K562 (cell line): ENCODE data around the gene KCNK1. TPM values are rescaled to one million over a fixed set of nuclear protein-coding genes. Genes with fewer than 3 reads are reported as not detected.
A peak's percentile ranks its signal among the peaks of the same experiment; 100 is the strongest.
"Not testable (repeated sequence)": the region's sequence is repeated elsewhere in the genome, so short reads cannot be mapped to it uniquely, and the experiment has no call there.

Source experiments
- ATAC-seq: fragments of 200-7000 bp; cut with Tn5 transposase; 3 replicates; pipeline ENCODE4 v1.9.1; 2020; ENCODE audit warnings: moderate library complexity
- BruUV-seq: library from RNA; stranded (reverse); fragments of 400-500 nt; replicated peaks from 2 replicates; lab custom pipeline; 2021; lab: Mats Ljungman, UMichigan
- CTCF ChIA-PET: fragments of 300-600 bp; formaldehyde crosslinking; extraction: SDS; loops from one replicate; lab custom pipeline; 2021; ENCODE audit warnings: low intra/inter-chr PET ratio; lab: Yijun Ruan, JAX
- POLR2A ChIA-PET: fragments of 300-600, 350-650 bp; sonication (Branson Sonifier 250); formaldehyde crosslinking; extraction: SDS; loops from one replicate; lab custom pipeline; 2021; ENCODE audit warnings: antibody characterized with exemption, inconsistent platforms; lab: Yijun Ruan, JAX
- DNase-seq, 4 experiments: peaks; one replicate each; pipeline versions ENCODE4 v3.0.0 to v3.0.0-alpha.2; 2011 to 2018; ENCODE audit warnings: low spot score in 3 of 4, mixed read lengths in 3 of 4; ENCODE audit errors: extremely low read depth in 1 of 4
- FAIRE-seq: peaks from 2 replicates; lab custom pipeline; 2011; peaks lifted over from hg19 to GRCh38; lab: Jason Lieb, UNC
- H2AFZ ChIP-seq: 2 replicates; pipeline ENCODE4 v1.6.0; 2011; ENCODE audit warnings: low read depth, low read length, control low read depth, inconsistent platforms
- H3K27ac ChIP-seq: fragments of 200-600 bp; 3 replicates; pipeline ENCODE4 v1.8.0; 2011; ENCODE audit warnings: low read depth, mild to moderate bottlenecking, control low read depth, inconsistent platforms, low read length, moderate library complexity, mixed read lengths; ENCODE audit errors: extremely low read depth
- H3K27me3 ChIP-seq, 2 experiments: fragments of 300-600 bp in 1 of 2; 2 replicates in 1 of 2; 3 replicates in 1 of 2; pipeline versions ENCODE4 v1.6.0 to v1.8.0; 2011; ENCODE audit warnings: inconsistent platforms in 2 of 2, low read length in 2 of 2, mild to moderate bottlenecking in 1 of 2, mixed read lengths in 1 of 2, moderate library complexity in 1 of 2; ENCODE audit not compliant: control insufficient read depth in 2 of 2, insufficient read depth in 2 of 2
- H3K36me3 ChIP-seq: fragments of 300-600 bp; 3 replicates; pipeline ENCODE4 v1.8.0; 2011; ENCODE audit warnings: mild to moderate bottlenecking, low read length, inconsistent platforms; ENCODE audit not compliant: control insufficient read depth, insufficient read depth
- H3K4me1 ChIP-seq, 2 experiments: fragments of 200-600 bp in 1 of 2; replicated peaks in 1 of 2; 2 replicates in 1 of 2; 3 replicates in 1 of 2; pipeline versions ENCODE4 v1.5.1 to v1.8.0; 2011; ENCODE audit warnings: inconsistent platforms in 2 of 2, low read length in 2 of 2, mild to moderate bottlenecking in 1 of 2, mixed read lengths in 1 of 2, moderate library complexity in 1 of 2; ENCODE audit not compliant: control insufficient read depth in 2 of 2, insufficient read depth in 2 of 2
- H3K4me2 ChIP-seq: 2 replicates; pipeline ENCODE4 v1.6.1; 2011; ENCODE audit warnings: low read length, control low read depth, inconsistent platforms, mixed read lengths; ENCODE audit not compliant: insufficient read depth
- H3K4me3 ChIP-seq: fragments of 200-600 bp; sonication (generic), shearing (Covaris generic); 2 replicates; pipeline ENCODE4 v1.5.1; 2016; ENCODE audit warnings: control low read depth, inconsistent platforms
- H3K79me2 ChIP-seq: fragments of 200-600 bp; 3 replicates; pipeline ENCODE4 v1.8.0; 2011; ENCODE audit warnings: low read length, inconsistent platforms; ENCODE audit not compliant: control insufficient read depth, insufficient read depth
- H3K9ac ChIP-seq, 2 experiments: 2 replicates each; pipeline versions ENCODE4 v1.6.0 to v1.6.1; 2011; ENCODE audit warnings: low read depth in 2 of 2, low read length in 2 of 2, control low read depth in 1 of 2, inconsistent platforms in 1 of 2, mild to moderate bottlenecking in 1 of 2, mixed read lengths in 1 of 2; ENCODE audit not compliant: insufficient read depth in 1 of 2
- H3K9me1 ChIP-seq: one replicate; pipeline ENCODE4 v1.6.0; 2011; ENCODE audit warnings: inconsistent platforms, mild to moderate bottlenecking, low read length, moderate library complexity; ENCODE audit not compliant: control insufficient read depth, insufficient read depth
- H3K9me3 ChIP-seq: replicated peaks from 2 replicates; pipeline ENCODE4 v1.5.1; 2011; ENCODE audit warnings: low read depth, low read length, inconsistent platforms; ENCODE audit not compliant: control insufficient read depth, insufficient read depth
- H4K20me1 ChIP-seq: replicated peaks from 2 replicates; pipeline ENCODE4 v1.6.1; 2011; ENCODE audit warnings: low read length, inconsistent platforms, mixed read lengths; ENCODE audit not compliant: control insufficient read depth, insufficient read depth
- BCL6 ChIP-seq: fragments of 250-450 bp; sonication (Bioruptor Pico); IDR thresholded peaks from 2 replicates; pipeline ENCODE4 v1.4.0; 2020
- BMI1 ChIP-seq: fragments of 150-350 bp; IDR thresholded peaks from 2 replicates; pipeline ENCODE4 v1.6.1; 2014; ENCODE audit warnings: low read length
- CREM ChIP-seq: IDR thresholded peaks from 2 replicates; pipeline ENCODE4 v1.6.1; 2014; ENCODE audit warnings: antibody characterized with exemption, low read depth
- ELF2 ChIP-seq: fragments of 250-450 bp; sonication (Bioruptor Pico); IDR thresholded peaks from 2 replicates; pipeline ENCODE4 v1.5.0; 2021; ENCODE audit warnings: mild to moderate bottlenecking
- FOS ChIP-seq: IDR thresholded peaks from 3 replicates; pipeline ENCODE4 v1.6.1; 2011; ENCODE audit not compliant: insufficient read length; ENCODE audit errors: extremely low read depth
- HDGF ChIP-seq: fragments of 450-650 bp; IDR thresholded peaks from 2 replicates; pipeline ENCODE4 v1.6.1; 2016
- NCOA2 ChIP-seq, 2 experiments: fragments of 450-650 bp; IDR thresholded peaks; 2 replicates each; pipeline ENCODE4 v1.6.1; 2018; ENCODE audit warnings: mild to moderate bottlenecking in 2 of 2, moderate library complexity in 1 of 2; ENCODE audit not compliant: partially characterized antibody in 2 of 2
- PTTG1 ChIP-seq: fragments of 450-650 bp; IDR thresholded peaks from 2 replicates; pipeline ENCODE4 v1.6.1; 2016; ENCODE audit warnings: low read depth, mild to moderate bottlenecking, missing genetic modification characterization, missing compliant biosample characterization
- RBFOX2 ChIP-seq: fragments of 200-400 bp; formaldehyde crosslinking; IDR thresholded peaks from 2 replicates; pipeline ENCODE4 v1.6.1; 2017; ENCODE audit warnings: low read depth, mild to moderate bottlenecking, low read length, moderate library complexity
- SMAD3 ChIP-seq: fragments of 450-650 bp; formaldehyde crosslinking; conservative IDR thresholded peaks from 2 replicates; pipeline ENCODE4 v1.4.0; 2020; ENCODE audit warnings: mild to moderate bottlenecking
- TAF15 ChIP-seq: fragments of 200-400 bp; formaldehyde crosslinking; IDR thresholded peaks from 2 replicates; pipeline ENCODE4 v1.6.1; 2017; ENCODE audit warnings: mild to moderate bottlenecking, low read depth, low read length, moderate library complexity
- ZNF121 ChIP-seq: sonication (generic); formaldehyde crosslinking; conservative IDR thresholded peaks from 2 replicates; pipeline ENCODE4 v1.8.0; 2022; ENCODE audit warnings: missing genetic modification reagents
- ZNF316 ChIP-seq: fragments of 450-650 bp; IDR thresholded peaks from 2 replicates; pipeline ENCODE4 v1.6.1; 2016
- ZNF354B ChIP-seq: fragments of 250-450 bp; sonication (Bioruptor Pico); IDR thresholded peaks from 2 replicates; pipeline ENCODE4 v1.4.0; 2020
- ZNF740 ChIP-seq, 3 experiments: fragments of 200-800 bp in 1 of 3; sonication (Bioruptor generic) in 1 of 3; sonication (generic) in 1 of 3; formaldehyde crosslinking in 1 of 3; IDR thresholded peaks; 2 replicates each; pipeline versions ENCODE4 v1.6.1 to v1.8.0; 2016 to 2022; ENCODE audit warnings: mild to moderate bottlenecking in 2 of 3, missing compliant biosample characterization in 2 of 3, missing genetic modification characterization in 2 of 3, missing genetic modification reagents in 1 of 3
- ZNF77 ChIP-seq: fragments of 250-450 bp; sonication (Bioruptor Pico); IDR thresholded peaks from 2 replicates; pipeline ENCODE4 v1.5.0; 2020
- ZSCAN29 ChIP-seq: fragments of 450-650 bp; IDR thresholded peaks from 2 replicates; pipeline ENCODE4 v1.6.1; 2017
- WGBS: fragments of 100-300 bp; shearing (Covaris generic); methylation state at CpG from one replicate; pipeline ENCODE4 v1.1.6; 2016; ENCODE audit warnings: low coverage, mixed read lengths; ENCODE audit not compliant: insufficient coverage; ENCODE audit errors: missing lambda C conversion rate; 5-methylcytosine and 5-hydroxymethylcytosine counted together
- in situ Hi-C: fragments of 300-500 bp; cut with MboI; formaldehyde crosslinking; loops from 4 replicates; pipeline ENCODE4 v1.15.0; 2018; ENCODE audit warnings: inconsistent platforms, mixed read lengths
- intact Hi-C: fragments of 100-400 bp; cut with micrococcal nuclease; formaldehyde crosslinking; loops from 2 replicates; pipeline ENCODE4 v1.14.2; 2022
- polyA plus RNA-seq, 8 experiments: library from polyadenylated mRNA; depleted of rRNA in 4 of 8; stranded (reverse) in 5 of 8; unstranded in 3 of 8; fragments of >200 nt; fragmentation: Nextera tagmentation in 2 of 8; fragmentation: Illumina TruSeq in 1 of 8; extraction: Ambion mirVana in 2 of 8; extraction: Trizol in 1 of 8; gene quantifications; 2 replicates each; pipeline versions ENCODE4 v1.2.1 to v1.2.3, GENCODE V29; 2011 to 2014; ENCODE audit warnings: inconsistent platforms in 1 of 8, missing spikeins in 1 of 8
- total RNA-seq, 7 experiments: library from RNA; depleted of rRNA in 6 of 7; stranded (reverse); fragments of >200 nt in 6 of 7; fragmentation: Illumina TruSeq in 2 of 7; extraction: Trizol in 2 of 7; gene quantifications; 2 replicates each; pipeline versions ENCODE4 v1.2.1 to v1.2.3, GENCODE V29; 2011 to 2021; ENCODE audit warnings: low replicate concordance in 1 of 7

Gene KCNK1
- total and polyA plus RNA-seq, 9 of the 15 experiments (the other 6 are each of a cell fraction or from before 2014, with no cell fraction given), result 3.1 to 22.7 (median 6.0) TPM

DNA sequence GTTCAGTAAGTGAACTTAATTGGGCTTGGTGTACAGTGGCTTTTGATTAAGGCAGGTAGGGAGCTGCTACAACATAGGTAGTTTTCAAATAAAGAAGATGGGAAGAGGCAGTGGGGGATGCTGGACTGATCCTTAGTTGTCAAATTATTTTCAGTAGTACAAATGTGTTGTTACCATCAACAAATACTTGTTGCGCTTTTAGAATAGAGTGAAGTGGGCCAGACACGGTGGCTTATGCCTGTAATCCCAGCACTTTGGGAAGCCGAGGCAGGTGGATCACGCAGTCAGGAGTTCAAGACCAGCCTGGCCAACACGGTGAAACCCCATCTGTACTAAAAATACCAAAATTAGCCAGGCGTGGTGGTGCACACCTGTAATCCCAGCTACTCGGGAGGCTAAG, 5.5 kb downstream of the KCNK1 start:
- in situ Hi-C loops, H3K9me3 ChIP-seq, H3K4me2 ChIP-seq, DNase-seq, H3K4me1 ChIP-seq, BruUV-seq, FAIRE-seq, H3K4me3 ChIP-seq, intact Hi-C loops, CTCF ChIA-PET, H3K9ac ChIP-seq, ATAC-seq, H3K9me1 ChIP-seq, H3K27ac ChIP-seq, H4K20me1 ChIP-seq, H2AFZ ChIP-seq, H3K27me3 ChIP-seq: not testable (repeated sequence)
- POLR2A ChIA-PET, result interaction anchor here (1.1 kb wide), 1 partner anchor 33 kb away, joined by 3 read pairs; no protein-coding TSS in a partner anchor
- 0 out of 2 replicates have a peak, but pooled peaks have one; percentile 17 for TF ChIP-seq RBFOX2
- WGBS, result 93% methylated on average over 7 of the region's 7 CpGs
- Histone ChIP-seq H3K79me2 (peaks cover 63% of the 10 kb centered on the region), H3K36me3 (peaks cover 16% of the 10 kb centered on the region)

DNA sequence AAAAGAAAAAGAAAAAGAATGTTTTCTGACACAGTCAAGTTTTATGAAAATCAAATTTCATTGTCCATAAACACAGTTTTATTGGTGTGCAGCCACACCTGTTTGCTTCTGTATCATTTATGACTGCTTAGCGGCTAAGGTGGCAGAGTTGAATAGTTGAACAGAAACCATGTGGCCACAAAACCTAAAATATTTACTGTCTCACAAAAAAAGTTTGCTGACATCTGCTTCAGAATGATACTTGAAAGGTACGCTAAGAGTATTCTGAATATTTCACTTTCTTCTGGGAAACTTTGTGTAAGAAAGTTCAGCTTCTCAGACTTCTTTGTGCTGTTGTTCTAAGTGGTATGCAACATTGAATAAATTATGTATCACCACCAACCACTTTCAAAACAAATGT, 6.2 kb downstream of the KCNK1 start:
- peaks cover 16% of the 10 kb centered on the region for H3K36me3 ChIP-seq
- FAIRE-seq (no peak), ATAC-seq (no peak)
- no peak for TF ChIP-seq ZSCAN29
- TF ChIP-seq NCOA2 (IDR thresholded peaks at IDR 0.05; ENCODE audit: partially characterized antibody in 2 of 2), result no peak
- TF ChIP-seq ZNF121 (CRISPR knock-in tag), result no peak
- TF ChIP-seq PTTG1 (tag), result no peak
- no peak for TF ChIP-seq ZNF77 (CRISPR knock-in tag)
- no peak for TF ChIP-seq ZNF740 (CRISPR knock-in tag; IDR thresholded peaks at IDR 0.05)
- no peak for TF ChIP-seq ZNF740 (tag; IDR thresholded peaks at IDR 0.05)
- no peak for TF ChIP-seq CREM
- no peak for TF ChIP-seq FOS
- TF ChIP-seq ZNF354B (CRISPR knock-in tag), result no peak
- no peak for TF ChIP-seq BMI1
- TF ChIP-seq BCL6 (CRISPR knock-in tag), result no peak
- no peak for TF ChIP-seq SMAD3
- no peak for TF ChIP-seq HDGF
- TF ChIP-seq ZNF316, result no peak
- TF ChIP-seq TAF15, result no peak
- TF ChIP-seq ELF2 (CRISPR knock-in tag), result no peak

More for the DNA sequence above, 6.2 kb downstream of the KCNK1 start:
- peaks cover 4 to 8% of the 10 kb centered on the region in 2 experiments; a peak in 3 of 5 replicates for H3K4me1 ChIP-seq
- no peak overlapping the region for H3K9ac ChIP-seq
- H4K20me1 ChIP-seq, result no peaks in the 10 kb centered on the region
- no peak overlapping the region for H3K27ac ChIP-seq
- H3K27me3 ChIP-seq, result no peaks in the 10 kb centered on the region
- no TSS peak for BruUV-seq
- 88% methylated on average over 2 of the region's 2 CpGs for WGBS
- ChIA-PET POLR2A (interaction anchor here (1.0 to 1.1 kb wide), 2 partner anchors 11 to 33 kb away, joined by 3 read pairs; no protein-coding TSS in a partner anchor), CTCF (no interaction called here)
- H3K9me1 ChIP-seq, result no peaks in the 10 kb centered on the region
- in situ Hi-C loops (no loop called here), intact Hi-C loops (no loop called here)
- no peak overlapping the region for H2AFZ ChIP-seq
- H3K4me2 ChIP-seq, result no peak overlapping the region
- H3K79me2 ChIP-seq, result peaks cover 56% of the 10 kb centered on the region
- H3K4me3 ChIP-seq, result no peak overlapping the region
- no peaks in the 10 kb centered on the region for H3K9me3 ChIP-seq
- DNase-seq, result no peak
